ENCODE results near the gene CRYBA1.

CRYBA1 gene

DNA sequence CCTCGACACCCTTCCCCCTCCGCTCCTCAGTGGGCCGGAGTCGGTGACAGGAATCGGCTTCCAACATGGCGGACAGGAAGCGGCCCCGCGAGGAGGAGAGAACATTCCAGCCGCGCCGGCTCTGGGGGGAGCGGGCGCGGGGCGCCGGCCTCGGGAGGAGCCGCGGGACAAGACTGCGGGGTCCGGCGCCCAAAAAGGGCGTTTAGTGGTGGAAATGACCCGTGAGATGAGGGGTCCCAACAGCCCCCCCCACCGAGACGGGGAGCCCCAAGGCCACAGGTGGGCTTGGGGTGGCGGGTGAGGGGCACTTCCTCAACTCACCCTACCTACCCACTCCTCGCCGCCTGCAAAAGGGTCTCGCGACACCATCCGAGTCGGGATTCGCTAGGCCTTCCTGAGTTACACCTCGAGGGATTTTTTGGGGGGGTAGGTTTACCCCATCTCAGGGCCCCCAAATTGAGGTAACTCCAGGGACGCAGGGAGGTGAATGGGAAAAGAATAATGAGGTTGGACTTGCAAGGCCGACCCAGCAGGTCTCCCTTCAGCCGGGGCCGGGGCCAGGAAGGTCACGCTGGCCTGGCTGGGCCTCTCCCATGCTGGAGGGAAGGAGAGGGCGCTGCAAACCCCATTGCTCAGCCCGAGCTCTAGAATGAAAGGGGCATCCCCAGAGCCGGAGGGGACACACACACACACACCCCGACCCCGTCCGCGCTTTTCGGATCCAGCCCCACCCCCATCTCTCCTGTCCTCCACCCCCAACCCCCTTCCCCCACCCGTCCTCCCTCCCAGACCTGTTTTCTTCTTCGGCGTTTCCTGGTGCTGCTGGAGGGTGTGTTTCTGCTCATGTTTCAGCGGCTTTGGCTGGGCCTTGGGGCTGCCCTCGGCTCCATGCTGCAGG is 46.6 kb downstream of the CRYBA1 start:
- TF ChIP-seq, protein P1, sequence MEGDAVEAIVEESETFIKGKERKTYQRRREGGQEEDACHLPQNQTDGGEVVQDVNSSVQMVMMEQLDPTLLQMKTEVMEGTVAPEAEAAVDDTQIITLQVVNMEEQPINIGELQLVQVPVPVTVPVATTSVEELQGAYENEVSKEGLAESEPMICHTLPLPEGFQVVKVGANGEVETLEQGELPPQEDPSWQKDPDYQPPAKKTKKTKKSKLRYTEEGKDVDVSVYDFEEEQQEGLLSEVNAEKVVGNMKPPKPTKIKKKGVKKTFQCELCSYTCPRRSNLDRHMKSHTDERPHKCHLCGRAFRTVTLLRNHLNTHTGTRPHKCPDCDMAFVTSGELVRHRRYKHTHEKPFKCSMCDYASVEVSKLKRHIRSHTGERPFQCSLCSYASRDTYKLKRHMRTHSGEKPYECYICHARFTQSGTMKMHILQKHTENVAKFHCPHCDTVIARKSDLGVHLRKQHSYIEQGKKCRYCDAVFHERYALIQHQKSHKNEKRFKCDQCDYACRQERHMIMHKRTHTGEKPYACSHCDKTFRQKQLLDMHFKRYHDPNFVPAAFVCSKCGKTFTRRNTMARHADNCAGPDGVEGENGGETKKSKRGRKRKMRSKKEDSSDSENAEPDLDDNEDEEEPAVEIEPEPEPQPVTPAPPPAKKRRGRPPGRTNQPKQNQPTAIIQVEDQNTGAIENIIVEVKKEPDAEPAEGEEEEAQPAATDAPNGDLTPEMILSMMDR (IDR thresholded peaks at IDR 0.05): no peak

DNA sequence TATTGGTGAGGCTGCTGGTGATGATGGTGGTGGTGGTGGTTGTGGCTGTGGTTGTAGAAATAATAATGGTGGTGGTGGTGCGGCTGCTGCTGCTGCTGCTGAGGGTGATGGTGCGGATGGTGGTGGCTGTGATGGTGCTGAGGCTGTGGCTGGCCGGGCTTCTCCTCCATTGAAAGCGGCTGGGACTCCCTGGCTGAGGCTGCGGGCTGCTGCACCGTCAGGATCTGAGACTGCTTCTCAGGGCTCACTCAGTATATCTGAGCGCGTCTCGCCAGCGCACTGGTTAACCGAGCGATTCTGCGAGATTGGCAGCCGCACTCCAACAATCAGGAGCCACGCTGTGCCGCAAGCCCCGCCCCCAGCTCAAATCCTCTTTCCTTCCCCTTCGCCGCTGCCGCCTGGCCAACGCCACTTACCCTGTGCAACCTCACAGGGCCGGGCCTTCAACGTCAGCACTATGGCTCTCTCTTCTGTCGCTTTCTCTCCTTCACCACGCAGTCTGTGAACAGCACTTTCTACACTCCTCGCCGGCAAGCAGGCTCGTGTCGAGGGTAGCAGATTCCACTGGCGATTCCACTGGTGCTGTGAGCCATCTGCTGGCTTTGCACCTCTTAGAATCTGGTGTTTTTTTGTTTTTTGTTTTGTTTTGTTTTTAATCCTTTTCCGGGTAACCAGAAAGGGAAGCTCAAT is 47.4 kb downstream of the CRYBA1 start, which contains the start of gene NUFIP2:
Gene NUFIP2, minus strand, starts transcription at position 259 of the 690 bp plus-strand sequence. Its CDS starts 89 bp downstream, at position 170.
- TF ChIP-seq, protein P1 (IDR thresholded peaks at IDR 0.05): no peak

DNA sequence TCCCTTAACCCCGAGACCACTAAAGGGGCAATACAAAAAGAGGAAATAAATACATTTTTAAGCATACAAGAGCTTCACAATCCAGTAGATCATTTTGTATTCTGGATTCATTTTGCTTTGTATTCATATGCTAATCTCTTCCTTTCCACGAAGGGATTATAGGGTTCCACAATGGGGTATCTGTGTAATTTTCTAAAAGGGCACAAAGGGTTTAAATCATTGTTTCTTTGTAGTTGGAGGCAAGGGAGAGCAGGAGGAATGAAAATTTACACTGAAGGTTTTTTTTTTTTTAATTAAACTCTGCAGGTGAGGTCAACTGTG is 47.9 kb downstream of the CRYBA1 start:
- TF ChIP-seq, protein P1 (IDR thresholded peaks at IDR 0.05): no peak

DNA sequence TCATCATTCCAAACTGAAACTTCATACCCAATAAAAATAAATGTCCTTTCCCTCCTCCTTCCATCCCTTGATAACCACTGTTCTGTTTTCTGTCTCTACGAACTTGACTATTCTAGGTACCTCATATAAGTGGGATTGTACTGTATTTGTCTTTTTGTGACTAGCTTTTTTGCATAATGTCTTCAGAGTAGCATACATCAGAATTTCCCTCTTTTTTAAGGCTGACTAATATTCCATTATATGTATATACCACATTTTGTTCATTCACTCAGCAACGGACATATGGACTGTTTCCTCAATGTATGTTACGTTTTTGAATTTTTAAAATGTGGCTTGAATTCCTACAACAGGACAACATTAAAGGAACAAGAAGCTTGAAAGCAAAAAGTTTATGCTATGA is 48.8 kb downstream of the CRYBA1 start:
- TF ChIP-seq, protein P1 (IDR thresholded peaks at IDR 0.05): no peak

DNA sequence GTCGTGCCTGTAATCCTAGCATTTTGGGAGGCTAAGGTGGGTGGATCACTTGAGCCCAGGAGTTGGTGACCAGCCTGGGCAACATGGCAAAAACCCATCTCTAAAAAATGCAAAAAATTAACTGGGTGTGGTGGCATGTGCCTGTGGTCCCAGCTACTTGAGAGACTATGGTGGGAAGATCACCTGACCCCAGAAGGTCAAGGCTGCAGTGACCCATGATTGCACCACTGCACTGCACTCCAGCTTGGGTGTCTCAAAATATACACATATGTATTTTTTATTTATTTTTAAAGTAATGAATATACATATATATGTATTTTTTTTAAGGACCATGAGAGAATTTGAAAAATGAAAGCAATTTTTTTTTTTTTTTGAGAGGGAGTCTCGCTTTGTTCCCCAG is 52.4 kb downstream of the CRYBA1 start:
- TF ChIP-seq, protein P1 (IDR thresholded peaks at IDR 0.05): no peak

DNA sequence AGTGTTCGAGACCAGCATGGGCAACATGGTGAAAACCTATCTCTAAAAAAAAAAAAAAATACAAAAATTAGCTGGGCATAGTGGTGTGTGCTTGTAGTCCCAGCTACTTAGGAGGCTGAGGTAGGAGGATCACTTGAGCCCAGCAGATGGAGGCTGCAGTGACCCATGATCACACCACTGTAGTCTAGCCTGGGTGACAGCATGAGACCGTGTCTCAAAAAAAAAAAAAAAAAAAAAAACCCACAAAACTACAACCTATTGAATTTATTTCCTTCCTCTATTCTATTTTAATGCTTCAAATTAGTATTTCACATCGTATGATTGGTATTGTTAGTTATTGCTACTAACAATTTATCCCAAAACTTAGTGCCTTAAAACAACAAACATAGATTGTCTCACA is 56.7 kb downstream of the CRYBA1 start:
- TF ChIP-seq, protein P1 (IDR thresholded peaks at IDR 0.05): no peak
